Stimulated activated CD4-positive, alpha-beta T cell treated with anti-CD3 and anti-CD28 coated beads, Interleukin-12 subunit alpha, Interleukin-12 subunit beta, amount 100 ng/mL, for 48 hours (primary cell): Measurements from ENCODE around the gene CD300E.

ENCODE experiments used
- DNase-seq, 3 donors: peaks; one replicate each; pipeline ENCODE4 v3.0.0-alpha.2; 2020; ENCODE audit warnings: low read depth in 2 of 3, low spot score in 1 of 3

The CD300E gene

GRCh38 chr17:74567397-74567796, 56.1 kb downstream of the CD300E start, which contains the start of gene CD300H:
Gene CD300H, minus strand, starts transcription at chr17:74567509.
- no peak for DNase-seq

- peak in 2 of 3 donors; percentile 9 to 27 for DNase-seq
These were observed 57.3 kb downstream of the CD300E start for GRCh38 chr17:74566132-74566753.

- no peak for DNase-seq
These were observed 58.4 kb downstream of the CD300E start for GRCh38 chr17:74565126-74565525.

GRCh38 chr17:74563358-74563757, 60.2 kb downstream of the CD300E start:
- DNase-seq: no peak

- DNase-seq: no peak
These were observed 62.0 kb downstream of the CD300E start for GRCh38 chr17:74561586-74561985.
